ENCODE results near the gene EPB41L5.
"Not testable (repeated sequence)": the region's sequence is repeated elsewhere in the genome, so short reads cannot be mapped to it uniquely, and the experiment has no call there.

The EPB41L5 gene

DNA sequence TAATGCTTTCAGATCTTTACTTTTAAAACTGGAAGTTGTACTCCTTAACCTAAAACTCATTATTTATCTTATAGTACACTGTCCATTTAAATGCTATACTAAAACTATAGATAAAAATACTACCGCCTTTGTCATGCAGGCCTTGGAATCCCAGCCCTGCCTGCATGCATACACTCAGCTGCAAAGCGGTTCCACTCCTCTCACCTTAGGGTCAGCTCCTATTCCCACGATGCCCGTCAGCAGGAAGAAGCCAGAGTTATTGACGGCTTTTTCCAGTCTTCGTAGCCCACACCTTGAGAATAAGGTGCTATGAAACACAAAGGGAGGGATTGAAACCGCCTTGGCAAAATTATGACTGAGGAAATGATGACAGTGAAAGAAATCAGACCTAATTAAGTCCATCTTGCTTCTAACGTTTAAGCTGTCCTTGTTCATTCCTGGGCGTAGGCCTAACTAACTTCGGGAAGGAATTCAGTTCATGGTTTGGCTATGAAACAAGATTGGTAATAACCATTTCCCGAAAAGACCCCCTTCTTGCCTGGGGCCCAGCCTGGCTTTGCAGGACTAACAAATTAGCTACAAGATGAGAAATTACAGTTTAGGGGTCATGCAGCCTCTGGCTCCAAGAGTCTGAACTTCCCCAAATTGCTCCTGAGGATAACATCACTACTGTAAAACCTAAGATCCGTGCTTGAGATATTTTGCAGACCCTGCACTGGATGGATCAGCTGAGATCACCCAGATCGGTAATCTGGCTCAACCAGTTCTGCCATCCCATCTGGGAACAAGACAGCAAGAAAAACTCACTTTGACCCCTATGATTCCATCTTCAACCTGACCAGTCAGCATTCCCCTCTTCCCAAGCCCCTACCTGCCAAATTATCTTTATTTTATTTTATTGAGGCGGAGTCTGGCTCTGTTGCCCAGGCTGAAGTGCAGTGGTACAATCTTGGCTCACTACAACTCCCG, 17.1 kb downstream of the EPB41L5 start:
- no peak for DNase-seq

DNA sequence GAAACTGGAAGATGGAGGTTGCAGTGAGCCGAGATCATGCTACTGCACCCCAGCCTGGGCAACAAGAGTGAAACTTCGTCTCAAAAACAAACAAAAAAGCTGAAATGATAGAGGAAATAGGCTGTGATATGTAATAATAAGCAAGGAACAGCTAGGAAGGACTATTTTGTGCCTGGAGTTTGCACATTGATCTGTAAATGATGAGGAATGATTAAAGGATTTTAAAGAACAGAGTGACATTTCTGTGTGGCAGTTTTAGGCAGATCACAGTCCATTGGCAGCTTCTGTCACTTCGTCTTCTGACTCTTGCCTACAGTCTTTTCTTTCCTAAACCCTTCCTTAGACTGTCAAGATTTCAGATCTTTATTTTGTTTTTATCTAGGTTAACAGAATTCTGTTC, 19.4 kb downstream of the EPB41L5 start:
- DNase-seq = no peak

DNA sequence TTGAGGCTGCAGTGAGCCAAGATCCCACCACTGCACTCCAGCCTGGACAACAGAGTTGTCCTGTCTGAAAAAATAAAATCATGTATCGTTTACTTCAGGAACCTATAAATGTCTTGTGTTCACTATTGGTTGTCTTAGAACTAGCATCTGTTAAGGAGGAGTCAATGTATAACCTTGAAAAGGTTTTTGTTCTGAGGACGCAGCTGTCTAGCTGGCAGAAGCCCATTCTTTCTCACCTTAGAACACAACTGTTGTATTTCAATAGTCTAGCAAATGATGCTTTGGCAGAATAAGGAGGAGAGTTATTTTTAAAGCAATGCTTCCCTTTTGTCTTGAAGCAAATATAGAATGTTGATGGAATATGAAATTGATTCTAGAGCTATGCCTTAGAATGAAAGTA, 21.1 kb downstream of the EPB41L5 start:
- DNase-seq = no peak

DNA sequence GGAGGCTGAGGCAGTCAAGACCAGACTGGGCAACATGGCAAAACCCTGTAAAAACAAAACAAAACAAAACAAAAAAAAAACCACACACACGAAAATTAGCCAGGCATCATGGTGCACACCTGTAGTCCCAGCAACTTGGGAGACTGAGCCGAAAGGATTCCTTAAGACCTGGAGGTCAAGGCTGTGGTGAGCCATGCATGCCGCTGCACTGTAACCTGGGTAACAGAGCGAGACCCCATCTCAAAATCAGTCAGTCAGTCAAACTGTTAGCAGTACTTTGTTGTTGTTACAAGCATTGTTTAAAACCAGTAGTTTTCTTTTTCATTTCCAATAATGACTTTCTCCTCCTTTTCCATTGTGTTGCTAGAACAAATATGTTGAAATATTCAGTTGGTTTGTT, 21.7 kb downstream of the EPB41L5 start:
- DNase-seq = no peak

GRCh38 chr2:120036145-120036544, 23.3 kb downstream of the EPB41L5 start:
- no peak for DNase-seq

DNA sequence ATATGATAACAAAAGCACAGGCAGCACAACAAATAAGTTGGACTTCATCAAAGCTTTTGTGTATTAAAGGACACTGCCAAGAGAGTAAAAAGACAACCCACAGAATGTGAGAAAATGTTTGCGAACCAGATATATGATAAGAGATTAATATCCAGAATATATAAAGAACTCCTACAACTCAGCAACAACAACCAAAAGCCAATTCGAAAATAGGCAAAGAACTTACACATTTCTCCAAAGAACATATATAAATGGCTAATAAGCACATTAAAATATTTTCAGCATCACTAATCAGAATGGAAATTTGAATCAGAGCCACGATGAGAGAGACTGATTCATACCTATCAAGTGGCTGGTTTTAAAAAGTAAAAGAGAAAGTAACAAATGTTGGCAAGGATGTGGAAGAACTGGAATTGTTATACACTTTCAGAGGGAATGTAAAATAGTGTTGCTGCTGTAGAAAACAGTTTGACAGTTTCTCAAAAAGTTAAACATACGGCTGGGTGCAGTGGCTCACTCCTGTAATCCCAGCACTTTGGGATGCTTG, 25.2 kb downstream of the EPB41L5 start:
- DNase-seq = no peak

- no peak for DNase-seq
These were observed 29.5 kb downstream of the EPB41L5 start for GRCh38 chr2:120042359-120042758.

DNA sequence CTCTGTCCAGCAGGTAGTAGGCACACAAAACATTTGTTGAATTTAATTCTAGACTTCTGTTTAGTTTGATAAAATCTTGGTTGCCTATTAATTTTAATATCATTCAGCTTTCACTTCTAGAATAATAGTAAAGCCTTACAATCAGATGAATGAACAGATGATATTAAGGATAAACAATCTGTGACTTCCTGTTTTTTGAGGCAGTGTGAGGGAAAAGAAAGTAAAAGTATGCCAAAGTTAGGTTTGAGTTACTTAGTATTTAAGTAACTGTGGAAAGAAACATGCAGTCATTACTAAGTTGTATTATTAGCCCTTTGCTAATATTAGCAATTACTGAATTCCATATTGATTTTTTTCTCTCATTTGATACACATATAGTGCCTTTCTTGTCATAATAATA, 31.5 kb downstream of the EPB41L5 start:
- no peak for DNase-seq

GRCh38 chr2:120045775-120046174, 32.9 kb downstream of the EPB41L5 start:
- DNase-seq = not testable (repeated sequence)

GRCh38 chr2:120046252-120046651, 33.4 kb downstream of the EPB41L5 start:
- DNase-seq = not testable (repeated sequence)

GRCh38 chr2:120052597-120052996, 39.7 kb downstream of the EPB41L5 start:
- no peak for DNase-seq

- DNase-seq = no peak
These were observed 41.0 kb downstream of the EPB41L5 start for GRCh38 chr2:120053891-120054290.

DNA sequence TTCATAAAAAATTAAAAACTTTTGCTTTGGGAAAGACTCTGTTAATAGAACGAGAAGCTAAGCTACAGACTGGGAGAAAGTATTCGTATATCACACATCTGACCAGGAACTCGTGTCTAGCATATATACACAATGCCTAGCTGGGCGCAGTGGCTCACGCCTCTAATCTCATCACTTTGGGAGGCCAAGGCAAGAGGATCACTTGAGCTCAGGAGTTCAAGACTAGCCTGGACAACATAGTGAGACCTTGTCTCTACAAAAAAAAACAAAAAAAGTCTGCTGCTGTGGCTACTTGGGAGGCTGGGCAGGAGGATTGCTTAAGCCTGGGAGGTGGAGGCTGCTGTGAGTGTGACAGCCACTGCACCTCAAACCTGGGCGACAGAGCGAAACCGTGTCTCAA, 46.6 kb downstream of the EPB41L5 start:
- no peak for DNase-seq

DNA sequence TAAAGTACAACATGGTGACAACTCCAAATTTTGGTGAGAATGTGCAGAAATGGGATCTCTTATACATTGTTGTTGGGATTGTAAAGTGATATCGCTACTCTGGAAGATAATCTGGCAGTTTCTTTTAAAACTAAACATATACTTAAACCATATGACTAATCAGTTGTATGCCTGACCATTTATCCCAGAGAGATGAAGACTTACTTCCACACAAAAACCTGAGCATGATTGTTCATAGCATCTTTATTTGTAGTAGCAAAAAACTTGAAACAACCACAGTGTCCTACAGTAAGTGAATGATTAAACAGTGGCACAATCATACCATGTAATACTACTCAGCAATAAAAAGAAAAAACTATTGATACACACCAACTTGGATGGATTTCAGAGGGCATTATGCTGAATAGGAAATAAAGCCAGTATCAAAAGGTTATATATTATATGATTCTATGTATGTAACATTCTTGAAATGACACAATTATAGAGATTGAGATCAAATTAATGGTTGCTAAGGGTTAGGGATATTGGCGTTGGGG, 47.3 kb downstream of the EPB41L5 start:
- DNase-seq = no peak

GRCh38 chr2:120064664-120065063, 51.8 kb downstream of the EPB41L5 start:
- no peak for DNase-seq

DNA sequence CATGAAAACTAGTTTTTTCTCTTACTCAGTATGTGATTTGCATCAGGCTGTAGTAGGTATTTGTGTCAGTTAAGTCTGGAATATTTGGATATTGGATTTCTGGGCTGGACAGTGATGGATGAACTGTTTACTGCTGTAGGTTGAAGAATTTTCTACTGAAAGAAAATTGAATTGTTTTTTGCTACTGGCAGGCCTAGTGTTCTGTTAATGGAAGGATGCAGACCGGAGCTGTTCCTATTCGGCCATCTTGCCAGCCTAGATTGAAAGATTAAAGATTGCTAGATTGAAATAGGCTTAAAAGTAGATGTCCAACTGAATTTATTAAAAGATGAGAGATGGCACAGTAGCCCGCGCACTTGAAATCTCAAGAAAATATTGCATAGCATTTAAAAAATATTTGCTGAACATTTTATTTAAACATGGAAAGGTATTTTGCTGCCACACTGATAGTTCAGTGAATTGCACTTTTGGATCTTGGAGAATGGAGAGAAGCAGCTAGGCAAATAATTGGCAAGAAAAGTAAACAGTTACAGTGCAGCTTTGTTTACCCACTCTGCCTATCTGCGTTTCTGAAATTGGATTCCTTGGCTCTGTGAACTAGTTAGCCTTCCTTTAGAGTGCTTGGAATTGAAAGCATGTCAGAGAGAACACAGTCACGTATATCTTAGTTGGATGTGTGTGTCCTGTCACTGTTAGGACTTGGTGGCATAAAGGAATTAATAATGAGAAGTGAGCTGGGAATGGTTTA, 54.1 kb downstream of the EPB41L5 start:
- no peak for DNase-seq

GRCh38 chr2:120068040-120068658, 55.3 kb downstream of the EPB41L5 start:
- DNase-seq = not testable (repeated sequence)

- DNase-seq = no peak
These were observed 62.7 kb downstream of the EPB41L5 start for GRCh38 chr2:120075545-120075944.

GRCh38 chr2:120077896-120078295, 65.0 kb downstream of the EPB41L5 start:
- no peak for DNase-seq

- no peak for DNase-seq
These were observed 66.8 kb downstream of the EPB41L5 start for GRCh38 chr2:120079647-120080046.

DNA sequence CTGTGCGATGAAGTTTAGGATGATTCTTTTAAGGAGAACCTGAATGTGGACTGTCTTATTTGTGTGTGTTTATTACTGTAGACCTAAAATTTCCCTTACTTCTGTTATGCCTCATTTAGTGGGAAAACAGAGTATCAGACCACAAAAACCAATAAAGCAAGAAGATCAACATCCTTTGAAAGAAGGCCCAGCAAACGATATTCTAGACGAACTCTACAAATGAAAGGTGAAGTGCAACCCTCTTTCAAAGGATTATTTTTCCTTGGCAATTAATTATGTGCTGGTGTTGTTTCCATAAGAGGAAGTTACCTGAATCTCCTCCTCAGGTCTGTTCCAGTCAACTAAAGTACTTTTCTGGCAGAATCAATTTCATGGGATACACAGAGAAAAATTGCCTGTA, 78.6 kb downstream of the EPB41L5 start:
- no peak for DNase-seq

- no peak for DNase-seq
These were observed 81.9 kb downstream of the EPB41L5 start for GRCh38 chr2:120094795-120095194.

GRCh38 chr2:120100627-120101026, 87.8 kb downstream of the EPB41L5 start:
- no peak for DNase-seq
